Measurements from ENCODE around the gene PARD3.

Gene PARD3

DNA sequence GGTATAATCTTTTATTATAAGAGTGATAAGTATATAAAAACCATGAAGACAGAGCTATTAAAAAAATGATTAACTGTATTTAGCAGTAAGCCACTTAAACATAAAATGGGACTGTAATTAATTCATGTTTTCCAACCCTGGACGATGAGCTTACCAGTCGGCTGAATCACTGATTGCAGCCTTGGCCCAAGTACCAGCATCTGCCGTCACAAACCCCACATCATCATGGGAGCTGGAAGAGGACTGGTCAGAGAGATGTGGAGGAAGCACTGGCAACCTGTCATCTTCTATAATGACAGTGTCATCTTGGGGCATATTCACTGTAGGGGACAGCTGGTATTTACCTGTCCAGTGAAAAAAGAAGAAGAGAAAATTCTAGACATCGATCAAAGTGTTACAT lies 473.6 kb downstream of the PARD3 start:
- no peaks in the 10 kb centered on the region for H3K9me3 ChIP-seq (ENCODE audit: severe bottlenecking)
- no peaks in the 10 kb centered on the region for H3K27me3 ChIP-seq (ENCODE audit: insufficient read depth, low read depth, severe bottlenecking)
- no peak overlapping the region for H3K4me3 ChIP-seq (ENCODE audit: low read depth, low read length)
- H3K36me3 ChIP-seq, result no peaks in the 10 kb centered on the region
- H3K27ac ChIP-seq, result no peak overlapping the region
- DNase-seq, result no peak
- TF ChIP-seq CTCF (IDR thresholded peaks at IDR 0.05; ENCODE audit: low read depth, low read length), result no peak

DNA sequence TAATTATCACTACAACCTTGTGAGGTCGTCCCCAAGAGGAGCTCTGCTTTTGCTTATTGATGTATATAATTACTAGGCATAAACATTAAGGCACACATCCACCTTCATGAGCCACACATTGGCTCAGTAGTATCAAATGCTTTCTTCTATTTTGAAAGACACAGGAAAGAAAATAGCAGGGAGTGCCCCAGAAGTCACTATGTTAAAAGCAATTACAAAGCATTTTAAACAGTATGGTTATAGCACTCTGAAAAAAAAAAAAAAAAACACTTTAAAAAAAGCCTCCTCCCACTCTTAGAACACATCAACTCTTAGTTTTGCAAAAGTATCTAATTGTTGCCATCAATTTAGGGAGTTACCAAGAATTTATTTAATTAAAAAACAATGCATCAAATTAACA lies 474.2 kb downstream of the PARD3 start:
- DNase-seq, result no peak
- no peak for TF ChIP-seq CTCF (IDR thresholded peaks at IDR 0.05; ENCODE audit: low read depth, low read length)
- Histone ChIP-seq H3K9me3 (ENCODE audit: severe bottlenecking) (no peaks in the 10 kb centered on the region), H3K27me3 (ENCODE audit: insufficient read depth, low read depth, severe bottlenecking) (no peaks in the 10 kb centered on the region), H3K4me3 (ENCODE audit: low read depth, low read length) (no peak overlapping the region), H3K36me3 (no peaks in the 10 kb centered on the region), H3K27ac (no peak overlapping the region)

GRCh38 chr10:34339816-34340553 lies 475.1 kb downstream of the PARD3 start:
- H3K27me3 ChIP-seq (ENCODE audit: insufficient read depth, low read depth, severe bottlenecking), result no peaks in the 10 kb centered on the region
- no peaks in the 10 kb centered on the region for H3K36me3 ChIP-seq
- no peak overlapping the region for H3K27ac ChIP-seq
- no peaks in the 10 kb centered on the region for H3K9me3 ChIP-seq (ENCODE audit: severe bottlenecking)
- no peak for DNase-seq
- no peak for TF ChIP-seq CTCF (IDR thresholded peaks at IDR 0.05; ENCODE audit: low read depth, low read length)
- no peak overlapping the region for H3K4me3 ChIP-seq (ENCODE audit: low read depth, low read length)

- Histone ChIP-seq H3K9me3 (ENCODE audit: severe bottlenecking) (no peaks in the 10 kb centered on the region), H3K27me3 (ENCODE audit: insufficient read depth, low read depth, severe bottlenecking) (no peaks in the 10 kb centered on the region), H3K36me3 (no peaks in the 10 kb centered on the region), H3K4me3 (ENCODE audit: low read depth, low read length) (no peak overlapping the region), H3K27ac (no peak overlapping the region)
- DNase-seq, result no peak
- TF ChIP-seq CTCF (IDR thresholded peaks at IDR 0.05; ENCODE audit: low read depth, low read length), result no peak
Observed at GRCh38 chr10:34337917-34338316, 477.2 kb downstream of the PARD3 start.

DNA sequence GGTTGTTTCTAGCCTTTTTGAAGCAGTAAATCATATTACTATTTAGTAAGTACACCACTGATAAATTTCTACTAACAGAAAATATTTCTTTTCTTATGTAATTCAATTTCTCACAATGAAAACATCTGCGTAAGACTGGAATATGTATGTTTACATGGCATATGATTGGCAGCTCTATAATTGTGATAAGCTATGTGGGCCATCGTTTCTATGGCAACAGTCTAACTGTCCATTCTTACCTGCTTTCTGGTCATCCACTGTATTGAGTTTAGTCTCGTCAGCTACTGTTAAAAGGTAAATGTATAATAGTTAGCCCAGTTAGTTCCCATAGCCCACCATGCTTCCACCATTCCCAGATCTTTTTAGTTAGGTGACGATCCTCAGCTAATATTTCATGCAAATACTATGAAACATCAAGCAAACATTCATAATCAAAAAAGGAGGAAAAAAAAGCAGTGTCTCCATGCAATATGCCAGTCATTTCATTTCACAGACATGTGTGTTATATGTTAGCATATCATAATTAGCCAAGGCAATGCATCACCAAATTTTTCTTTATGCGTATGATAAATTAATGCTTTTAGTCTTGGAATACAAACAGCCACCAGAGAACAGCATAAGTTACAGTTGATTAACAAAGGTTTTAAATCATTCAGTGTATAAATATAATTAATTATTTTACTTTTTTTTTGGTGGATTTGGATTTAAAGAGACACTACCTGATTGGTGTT lies 479.0 kb downstream of the PARD3 start:
- no peaks in the 10 kb centered on the region for H3K27me3 ChIP-seq (ENCODE audit: insufficient read depth, low read depth, severe bottlenecking)
- DNase-seq, result no peak
- no peaks in the 10 kb centered on the region for H3K9me3 ChIP-seq (ENCODE audit: severe bottlenecking)
- no peak overlapping the region for H3K4me3 ChIP-seq (ENCODE audit: low read depth, low read length)
- TF ChIP-seq CTCF (IDR thresholded peaks at IDR 0.05; ENCODE audit: low read depth, low read length), result no peak
- H3K36me3 ChIP-seq, result no peaks in the 10 kb centered on the region
- H3K27ac ChIP-seq, result no peak overlapping the region

Measured in WERI-Rb-1 (cell line).